ENCODE data around the gene TMEM135. TPM values are rescaled to one million over a fixed set of nuclear protein-coding genes. Genes with fewer than 3 reads are reported as not detected.

TMEM135 gene
- polyA plus RNA-seq, 3 donors, result 31.7 to 33.1 (median 32.6) TPM

DNA sequence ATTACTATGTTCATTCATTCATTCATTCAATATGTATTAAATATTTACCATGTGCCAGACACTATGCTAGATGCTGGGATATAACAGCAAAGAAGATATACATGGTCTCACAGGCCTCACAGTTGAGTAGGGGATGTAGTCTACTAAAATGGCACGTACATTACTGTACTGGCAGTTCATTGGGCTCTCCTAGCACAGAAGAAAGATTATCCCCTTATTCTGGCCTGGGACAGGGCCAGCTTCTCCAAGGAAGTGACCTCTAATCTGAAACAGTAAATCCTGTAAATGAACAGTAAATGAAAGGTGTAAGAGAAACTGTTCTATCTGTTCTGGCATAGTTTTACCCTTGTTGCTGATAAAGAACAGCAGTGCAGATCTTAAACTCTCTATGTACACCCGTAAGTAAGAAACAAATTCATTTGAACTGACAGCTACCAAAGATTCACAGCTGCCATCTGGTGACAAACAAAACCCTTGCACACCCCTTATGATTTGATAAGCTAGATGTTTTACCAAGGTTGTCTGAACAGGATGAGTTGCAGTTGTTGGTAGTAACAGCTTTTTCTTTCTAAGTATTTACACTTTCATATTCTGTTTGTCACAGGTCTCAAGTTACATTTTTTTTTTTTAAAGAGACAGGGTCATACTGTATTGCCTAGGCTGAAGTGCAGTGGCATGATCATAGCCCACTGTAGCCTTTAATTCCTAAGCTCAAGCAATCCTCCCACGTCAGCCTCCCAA is 263.1 kb downstream of the TMEM135 start:
- no peak for DNase-seq

GRCh38 chr11:87301785-87302540 is 264.2 kb downstream of the TMEM135 start:
- no peak for DNase-seq

- DNase-seq, result peak; percentile 76
These were observed 266.7 kb downstream of the TMEM135 start for GRCh38 chr11:87304412-87304811.

GRCh38 chr11:87306262-87306851 is 268.6 kb downstream of the TMEM135 start:
- no peak for DNase-seq

GRCh38 chr11:87307101-87307500 is 269.4 kb downstream of the TMEM135 start:
- DNase-seq, result no peak

DNA sequence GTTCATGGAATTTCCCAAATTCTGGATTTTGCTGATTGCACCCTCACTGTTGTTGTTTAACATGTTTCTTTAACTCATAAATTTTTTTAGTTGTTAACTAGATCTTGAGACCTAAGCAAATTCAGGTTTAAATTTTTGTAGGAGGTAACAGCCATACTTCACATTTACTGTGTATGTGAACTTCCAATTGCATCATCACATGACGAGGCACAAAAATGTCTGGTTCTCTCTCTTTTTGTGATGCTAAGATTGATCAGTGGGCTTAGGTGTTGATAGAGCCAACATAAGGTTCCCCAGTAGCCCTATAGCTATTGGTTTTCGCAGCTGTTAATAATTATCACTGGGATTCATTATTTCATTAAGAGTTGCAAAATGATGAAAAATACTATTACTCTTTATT is 277.5 kb downstream of the TMEM135 start:
- DNase-seq, result no peak

DNA sequence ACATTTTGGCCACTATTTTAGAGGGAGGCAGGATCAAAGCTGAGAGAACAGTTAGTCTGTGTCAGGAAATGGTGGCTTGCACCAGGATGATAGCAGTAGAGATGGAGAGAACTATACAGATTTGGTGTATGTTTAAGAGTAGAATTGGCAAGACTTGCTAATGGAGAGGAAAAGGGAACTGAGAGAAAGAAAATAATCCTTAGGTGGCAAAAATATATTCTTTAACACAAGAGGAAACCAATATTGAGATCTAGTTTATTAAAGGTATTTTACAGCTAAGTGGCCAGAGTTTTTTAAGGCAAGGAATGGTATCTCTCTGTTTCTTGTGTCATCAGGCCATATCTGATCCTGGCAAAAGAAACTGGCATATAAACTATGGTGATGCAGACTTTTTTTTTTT is 278.8 kb downstream of the TMEM135 start:
- DNase-seq, result no peak

DNA sequence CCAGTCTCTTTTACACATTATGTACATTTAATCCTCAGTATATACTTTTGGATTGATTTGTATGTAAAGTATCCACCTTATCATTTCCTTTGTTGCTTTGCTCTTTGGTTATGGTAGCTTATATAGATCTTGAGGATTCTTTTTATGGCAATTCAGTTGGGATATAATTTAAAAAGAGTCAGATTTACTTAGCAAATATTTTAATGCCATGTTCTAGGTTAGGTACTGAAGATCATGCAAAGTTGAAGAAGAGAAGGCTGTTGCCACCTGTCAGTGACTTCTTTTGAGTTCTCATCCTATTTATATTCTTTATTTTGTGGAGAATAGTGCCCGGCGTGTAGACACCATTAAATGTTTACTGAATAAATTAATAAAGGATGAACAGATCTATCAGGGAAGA is 279.7 kb downstream of the TMEM135 start:
- DNase-seq, result no peak

DNA sequence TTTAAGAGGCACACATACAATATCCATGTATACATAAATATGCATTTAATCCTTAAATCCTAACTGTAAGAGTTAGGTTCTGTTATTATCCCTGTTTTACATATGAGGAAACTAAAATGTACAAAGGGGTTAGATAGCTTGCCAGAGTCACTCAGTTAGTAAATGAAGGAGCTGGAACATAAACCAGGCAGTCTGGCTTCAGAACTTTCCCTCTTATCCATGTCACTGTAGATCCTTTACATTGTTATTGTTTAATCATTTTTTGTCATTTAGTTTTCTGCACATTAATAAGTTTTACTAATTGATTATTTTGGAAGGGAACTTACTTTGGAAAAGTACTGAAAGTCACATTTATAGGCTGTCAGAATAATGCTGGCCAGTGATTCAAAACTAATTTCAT is 282.4 kb downstream of the TMEM135 start:
- DNase-seq, result no peak

DNA sequence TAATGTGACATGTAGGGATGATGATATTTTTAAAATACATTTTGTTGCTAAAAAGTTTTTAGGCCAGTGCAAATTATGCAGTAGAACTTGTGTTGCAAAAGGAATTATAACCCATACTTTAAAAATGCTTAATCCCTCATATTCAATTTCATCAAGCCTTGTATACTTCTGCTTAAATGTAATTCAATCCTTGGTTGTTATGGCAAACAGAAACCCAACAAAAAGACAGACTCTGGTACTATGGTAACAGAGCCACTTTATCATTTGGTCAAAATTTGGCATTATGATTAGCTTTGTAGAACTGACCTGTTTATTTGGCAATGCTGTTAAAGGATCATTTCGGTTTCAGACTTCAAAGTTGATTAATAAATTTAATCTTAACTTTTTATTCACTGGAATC is 284.8 kb downstream of the TMEM135 start:
- DNase-seq, result no peak

DNA sequence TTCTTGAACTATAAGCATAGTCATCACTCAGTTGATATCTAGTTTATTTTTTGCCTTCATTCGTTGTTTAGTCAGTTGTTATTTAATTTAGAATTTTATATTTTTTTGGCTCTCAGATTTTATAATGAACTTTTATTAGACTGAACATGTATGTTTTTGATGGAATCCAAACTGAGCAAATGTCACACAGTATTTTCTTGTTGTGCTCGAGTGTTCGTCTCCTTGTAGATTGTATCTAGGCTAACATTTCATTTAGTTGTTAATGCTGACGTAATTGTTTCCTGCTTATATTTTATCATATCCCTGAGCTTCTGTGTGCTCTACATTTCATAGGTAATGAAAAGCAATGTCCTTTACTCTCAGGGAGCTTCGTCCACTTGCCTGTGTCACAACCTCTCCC is 286.2 kb downstream of the TMEM135 start:
- no peak for DNase-seq

DNA sequence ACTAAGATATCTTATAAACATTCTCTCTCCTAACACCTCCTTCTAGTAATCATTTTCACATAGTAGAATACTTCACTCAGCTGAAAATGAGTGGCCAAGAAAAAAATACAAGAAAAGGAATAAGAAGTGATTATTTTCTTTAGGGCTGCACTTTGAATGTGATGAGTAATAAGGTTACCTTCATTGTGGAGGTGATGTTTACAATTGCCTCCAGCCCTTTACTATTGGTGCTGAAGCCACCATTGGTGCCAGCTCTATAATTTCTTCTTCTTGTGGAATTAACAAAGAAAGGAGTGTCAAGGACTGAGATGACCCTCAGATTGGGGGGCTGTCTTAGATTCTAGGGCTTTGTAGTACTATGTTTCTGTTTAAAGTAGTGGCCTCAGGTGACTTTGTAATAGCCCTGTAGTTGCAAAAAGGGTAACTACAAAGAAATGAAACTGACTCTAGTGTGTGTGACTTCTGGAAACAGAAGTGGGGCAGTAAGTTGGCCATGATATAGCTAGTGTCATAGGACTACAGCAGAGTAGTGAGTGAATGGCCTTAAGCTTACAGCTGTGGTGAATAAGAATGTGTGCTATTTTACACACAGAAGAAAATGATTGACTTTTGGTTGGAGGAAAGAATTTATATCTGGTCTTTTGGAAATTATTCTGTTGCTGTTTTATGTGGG is 287.2 kb downstream of the TMEM135 start:
- DNase-seq, result no peak

DNA sequence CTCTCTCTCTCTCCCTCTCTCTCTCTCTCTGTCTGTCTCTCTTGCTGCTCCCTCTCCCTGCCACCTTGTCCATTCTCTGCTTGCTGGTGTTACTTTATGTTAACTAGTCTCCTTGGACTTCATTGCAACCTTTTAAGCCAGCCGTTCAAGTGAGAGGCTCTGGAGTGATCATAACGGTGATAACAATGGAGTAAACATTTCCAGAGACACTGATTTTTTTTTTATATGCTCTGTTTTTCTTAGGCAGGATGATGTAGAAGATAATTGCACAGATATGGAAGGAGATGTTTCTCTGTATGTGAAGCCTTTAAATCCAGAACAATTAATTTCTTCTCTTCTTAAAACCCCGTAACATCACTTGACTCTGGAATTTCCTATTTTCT is 287.7 kb downstream of the TMEM135 start:
- DNase-seq, result no peak

- no peak for DNase-seq
These were observed 288.9 kb downstream of the TMEM135 start for GRCh38 chr11:87326594-87326993.

DNA sequence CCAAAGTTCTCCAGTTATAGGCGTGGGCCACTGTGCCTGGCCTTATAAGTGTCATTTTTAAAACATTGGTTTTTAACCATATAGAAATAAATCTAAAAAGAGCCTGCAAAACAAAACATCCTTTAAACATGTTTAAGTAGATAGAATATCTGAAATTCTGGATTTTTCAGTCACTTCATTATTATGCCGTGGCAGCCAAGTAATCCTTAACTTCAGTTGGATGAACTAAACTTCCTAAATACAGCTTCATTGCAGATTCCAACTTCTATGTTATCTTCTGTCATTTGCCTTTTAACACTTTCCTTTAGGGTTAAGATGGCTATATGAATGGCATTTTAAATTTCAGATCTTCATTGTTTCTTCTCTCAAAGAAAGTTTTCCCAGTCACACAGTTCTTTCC is 291.4 kb downstream of the TMEM135 start:
- DNase-seq, result no peak

DNA sequence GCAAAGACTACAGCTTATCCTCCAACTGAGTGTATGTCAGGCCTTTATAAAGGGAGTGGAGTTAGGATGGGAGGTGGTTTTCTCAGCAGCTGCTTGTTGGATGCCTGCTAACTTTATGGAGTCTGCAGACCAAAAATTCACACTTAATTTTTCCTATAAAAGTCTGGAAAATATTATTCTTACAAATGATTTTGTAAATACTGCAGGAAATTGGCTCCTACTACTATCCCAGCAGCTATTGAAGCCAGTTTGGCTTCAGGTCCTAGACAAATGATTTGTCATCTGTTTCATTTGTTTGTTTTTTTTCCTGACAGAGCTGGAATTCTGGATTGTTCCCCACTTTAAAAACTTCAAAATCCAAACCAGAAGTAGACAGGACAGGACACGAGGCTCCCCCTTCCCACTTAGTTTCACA is 292.5 kb downstream of the TMEM135 start:
- DNase-seq, result no peak

GRCh38 chr11:87331273-87331672 is 293.5 kb downstream of the TMEM135 start:
- no peak for DNase-seq

- DNase-seq, result no peak
These were observed 300.4 kb downstream of the TMEM135 start for GRCh38 chr11:87338046-87338639.

- no peak for DNase-seq
These were observed 301.7 kb downstream of the TMEM135 start for GRCh38 chr11:87339416-87339815.

GRCh38 chr11:87347441-87347840 is 309.7 kb downstream of the TMEM135 start:
- DNase-seq, result no peak

DNA sequence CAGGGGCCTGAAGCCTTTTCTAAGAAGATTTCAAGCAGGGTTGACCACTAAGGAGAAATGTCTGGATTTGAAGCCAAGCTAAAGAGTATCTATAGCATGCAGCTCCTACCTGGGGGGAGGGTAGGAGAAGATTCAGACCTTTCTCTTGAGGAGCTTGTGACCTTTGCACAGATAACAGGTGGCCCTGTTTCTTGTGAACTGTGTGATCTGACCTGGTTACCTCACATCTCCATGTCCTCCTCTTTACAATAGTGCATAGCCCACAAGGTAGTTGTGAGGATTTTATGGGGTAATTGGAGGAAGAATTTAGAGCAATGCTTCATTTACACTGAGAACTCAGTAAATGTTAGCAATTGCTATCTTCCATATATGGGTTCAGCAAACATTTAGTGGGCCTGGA is 310.1 kb downstream of the TMEM135 start:
- DNase-seq, result no peak

GRCh38 chr11:87351676-87352075 is 313.9 kb downstream of the TMEM135 start:
- no peak for DNase-seq
